ENCODE data around the gene STRADB.

- TF ChIP-seq, protein P1, sequence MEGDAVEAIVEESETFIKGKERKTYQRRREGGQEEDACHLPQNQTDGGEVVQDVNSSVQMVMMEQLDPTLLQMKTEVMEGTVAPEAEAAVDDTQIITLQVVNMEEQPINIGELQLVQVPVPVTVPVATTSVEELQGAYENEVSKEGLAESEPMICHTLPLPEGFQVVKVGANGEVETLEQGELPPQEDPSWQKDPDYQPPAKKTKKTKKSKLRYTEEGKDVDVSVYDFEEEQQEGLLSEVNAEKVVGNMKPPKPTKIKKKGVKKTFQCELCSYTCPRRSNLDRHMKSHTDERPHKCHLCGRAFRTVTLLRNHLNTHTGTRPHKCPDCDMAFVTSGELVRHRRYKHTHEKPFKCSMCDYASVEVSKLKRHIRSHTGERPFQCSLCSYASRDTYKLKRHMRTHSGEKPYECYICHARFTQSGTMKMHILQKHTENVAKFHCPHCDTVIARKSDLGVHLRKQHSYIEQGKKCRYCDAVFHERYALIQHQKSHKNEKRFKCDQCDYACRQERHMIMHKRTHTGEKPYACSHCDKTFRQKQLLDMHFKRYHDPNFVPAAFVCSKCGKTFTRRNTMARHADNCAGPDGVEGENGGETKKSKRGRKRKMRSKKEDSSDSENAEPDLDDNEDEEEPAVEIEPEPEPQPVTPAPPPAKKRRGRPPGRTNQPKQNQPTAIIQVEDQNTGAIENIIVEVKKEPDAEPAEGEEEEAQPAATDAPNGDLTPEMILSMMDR (IDR thresholded peaks at IDR 0.05), result no peak
- TF ChIP-seq POLR2A (IDR thresholded peaks at IDR 0.05), result no peak
Observed at GRCh38 chr2:201419057-201419635, 32.4 kb upstream of the STRADB start.
